ENCODE data around the gene HOXD4. TPM values are rescaled to one million over a fixed set of nuclear protein-coding genes. Genes with fewer than 3 reads are reported as not detected.

The HOXD4 gene
- polyA plus RNA-seq, 1 donor from 2014 or later, result not detected

- TF ChIP-seq POLR2AphosphoS5 (IDR thresholded peaks at IDR 0.05), result no peak
Observed at GRCh38 chr2:176171351-176172006, 20.1 kb downstream of the HOXD4 start (continued).

- Histone ChIP-seq H3K9me3 (ENCODE audit: low read length) (no peaks in the 10 kb centered on the region), H4K20me1 (ENCODE audit: insufficient read depth) (no peaks in the 10 kb centered on the region), H3K9ac (ENCODE audit: low read length) (no peak overlapping the region), H3K4me2 (ENCODE audit: low read length) (no peak overlapping the region), H3K79me2 (replicated peaks; ENCODE audit: insufficient read depth, low read length) (no peaks in the 10 kb centered on the region), H3K27me3 (ENCODE audit: insufficient read depth, low read depth, low read length) (peaks cover 100% of the 10 kb centered on the region), H3F3A (ENCODE audit: insufficient read depth, low read length, poor library complexity, severe bottlenecking) (no peaks in the 10 kb centered on the region), H3K36me3 (ENCODE audit: insufficient read depth, low read length) (no peaks in the 10 kb centered on the region), H3K9me2 (ENCODE audit: insufficient read depth, low read length) (no peaks in the 10 kb centered on the region), H3K27ac (ENCODE audit: low read length) (no peak overlapping the region), H2AFZ (ENCODE audit: low read depth, low read length) (no peak overlapping the region), H3K4me3 (ENCODE audit: low read length) (peak overlapping the region; percentile 43)
- TF ChIP-seq EZH2 (IDR thresholded peaks at IDR 0.05; ENCODE audit: borderline replicate concordance, insufficient read depth, low read length, poor library complexity, severe bottlenecking) (peak; percentile 93), POLR2AphosphoS5 (IDR thresholded peaks at IDR 0.05) (no peak), SMC3 (conservative IDR thresholded peaks at IDR 0.05; ENCODE audit: poor library complexity) (no peak), REST (IDR thresholded peaks at IDR 0.05; ENCODE audit: borderline replicate concordance) (no peak), MXI1 (conservative IDR thresholded peaks at IDR 0.05; ENCODE audit: poor library complexity, severe bottlenecking) (no peak)
Observed at GRCh38 chr2:176172007-176172894, 20.9 kb downstream of the HOXD4 start.

- Histone ChIP-seq H3K9ac (ENCODE audit: low read length) (no peak overlapping the region), H3K9me3 (ENCODE audit: low read length) (no peaks in the 10 kb centered on the region)
Observed at GRCh38 chr2:176172895-176173566, 21.7 kb downstream of the HOXD4 start.

More at GRCh38 chr2:176172895-176173566, 21.7 kb downstream of the HOXD4 start:
- no peak overlapping the region for H3K27ac ChIP-seq (ENCODE audit: low read length)
- H2AFZ ChIP-seq (ENCODE audit: low read depth, low read length), result no peak overlapping the region
- H3K9me2 ChIP-seq (ENCODE audit: insufficient read depth, low read length), result no peaks in the 10 kb centered on the region
- peaks cover 100% of the 10 kb centered on the region for H3K27me3 ChIP-seq (ENCODE audit: insufficient read depth, low read depth, low read length)
- no peaks in the 10 kb centered on the region for H4K20me1 ChIP-seq (ENCODE audit: insufficient read depth)
- H3K79me2 ChIP-seq (replicated peaks; ENCODE audit: insufficient read depth, low read length), result no peaks in the 10 kb centered on the region
- no peaks in the 10 kb centered on the region for H3F3A ChIP-seq (ENCODE audit: insufficient read depth, low read length, poor library complexity, severe bottlenecking)
- H3K4me2 ChIP-seq (ENCODE audit: low read length), result no peak overlapping the region
- H3K36me3 ChIP-seq (ENCODE audit: insufficient read depth, low read length), result no peaks in the 10 kb centered on the region
- no peak for TF ChIP-seq POLR2AphosphoS5 (IDR thresholded peaks at IDR 0.05)
- H3K4me3 ChIP-seq (ENCODE audit: low read length), result no peak overlapping the region
